Measurements from ENCODE around the gene PROB1. TPM values are rescaled to one million over a fixed set of nuclear protein-coding genes. Genes with fewer than 3 reads are reported as not detected.

PROB1 gene
- total RNA-seq, 1 experiment from 2014 or later = 1.9 TPM

DNA sequence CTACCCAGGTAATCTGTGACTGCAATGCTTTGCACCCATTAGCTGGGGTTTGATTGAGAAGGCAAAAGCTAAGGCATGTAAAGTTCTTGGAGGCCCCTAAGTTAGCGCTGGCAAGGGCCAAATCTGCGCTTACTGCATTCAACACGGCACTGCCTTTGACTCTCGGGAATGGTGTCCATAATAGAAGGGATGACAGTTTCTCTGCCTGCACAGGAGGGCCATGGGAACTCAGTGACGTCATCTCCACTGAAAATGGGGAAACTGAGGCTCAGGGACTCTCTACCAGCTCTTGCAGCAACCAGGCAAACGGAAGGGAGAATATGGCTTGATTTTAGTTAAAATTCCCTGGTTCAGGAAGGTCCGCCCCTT lies 8.5 kb upstream of the PROB1 start:
- BruUV-seq (replicated peaks) = TSS peak; percentile 86
- CTCF ChIA-PET = interaction anchor here (0.6 to 0.9 kb wide), 4 partner anchors 35 to 626 kb away, joined by 3 read pairs; no protein-coding TSS in a partner anchor
- peaks cover 23% of the 10 kb centered on the region for H3K36me3 Mint-ChIP-seq (ENCODE audit: insufficient read depth, unreplicated experiment)

GRCh38 chr5:139402561-139403158 lies 7.8 kb upstream of the PROB1 start:
- peaks cover 31% of the 10 kb centered on the region for H3K4me1 Mint-ChIP-seq (ENCODE audit: low read depth, unreplicated experiment)
- H3K4me3 Mint-ChIP-seq (ENCODE audit: low read depth, unreplicated experiment) = peak overlapping the region; percentile 98
- peaks cover 23% of the 10 kb centered on the region for H3K36me3 Mint-ChIP-seq (ENCODE audit: insufficient read depth, unreplicated experiment)
- no TSS peak for BruUV-seq (replicated peaks)
- intact Hi-C loops (cut with micrococcal nuclease; ENCODE audit: unreplicated experiment) = no loop called here
- peak overlapping the region; percentile 100 for H3K27ac Mint-ChIP-seq (ENCODE audit: unreplicated experiment)
- H3K9me3 Mint-ChIP-seq (ENCODE audit: low read depth, unreplicated experiment) = no peaks in the 10 kb centered on the region
- no peaks in the 10 kb centered on the region for H3K27me3 Mint-ChIP-seq (ENCODE audit: unreplicated experiment)
- CTCF ChIA-PET = interaction anchor here (0.6 kb wide), 2 partner anchors 181 to 363 kb away, joined by 3 to 6 read pairs; no protein-coding TSS in a partner anchor
- DNase-seq = peak; percentile 54
- TF ChIP-seq, protein P1, sequence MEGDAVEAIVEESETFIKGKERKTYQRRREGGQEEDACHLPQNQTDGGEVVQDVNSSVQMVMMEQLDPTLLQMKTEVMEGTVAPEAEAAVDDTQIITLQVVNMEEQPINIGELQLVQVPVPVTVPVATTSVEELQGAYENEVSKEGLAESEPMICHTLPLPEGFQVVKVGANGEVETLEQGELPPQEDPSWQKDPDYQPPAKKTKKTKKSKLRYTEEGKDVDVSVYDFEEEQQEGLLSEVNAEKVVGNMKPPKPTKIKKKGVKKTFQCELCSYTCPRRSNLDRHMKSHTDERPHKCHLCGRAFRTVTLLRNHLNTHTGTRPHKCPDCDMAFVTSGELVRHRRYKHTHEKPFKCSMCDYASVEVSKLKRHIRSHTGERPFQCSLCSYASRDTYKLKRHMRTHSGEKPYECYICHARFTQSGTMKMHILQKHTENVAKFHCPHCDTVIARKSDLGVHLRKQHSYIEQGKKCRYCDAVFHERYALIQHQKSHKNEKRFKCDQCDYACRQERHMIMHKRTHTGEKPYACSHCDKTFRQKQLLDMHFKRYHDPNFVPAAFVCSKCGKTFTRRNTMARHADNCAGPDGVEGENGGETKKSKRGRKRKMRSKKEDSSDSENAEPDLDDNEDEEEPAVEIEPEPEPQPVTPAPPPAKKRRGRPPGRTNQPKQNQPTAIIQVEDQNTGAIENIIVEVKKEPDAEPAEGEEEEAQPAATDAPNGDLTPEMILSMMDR (IDR thresholded peaks at IDR 0.05; ENCODE audit: unreplicated experiment) = peak; percentile 63

More for the DNA sequence above, 8.5 kb upstream of the PROB1 start:
- H3K27ac Mint-ChIP-seq (ENCODE audit: unreplicated experiment) = peak overlapping the region; percentile 100
- DNase-seq = no peak
- H3K27me3 Mint-ChIP-seq (ENCODE audit: unreplicated experiment) = no peaks in the 10 kb centered on the region
- H3K9me3 Mint-ChIP-seq (ENCODE audit: low read depth, unreplicated experiment) = no peaks in the 10 kb centered on the region
- peaks cover 26% of the 10 kb centered on the region for H3K4me1 Mint-ChIP-seq (ENCODE audit: low read depth, unreplicated experiment)
- intact Hi-C loops (cut with micrococcal nuclease; ENCODE audit: unreplicated experiment) = no loop called here
- H3K4me3 Mint-ChIP-seq (ENCODE audit: low read depth, unreplicated experiment) = peak overlapping the region; percentile 98
- TF ChIP-seq, protein P1 (IDR thresholded peaks at IDR 0.05; ENCODE audit: unreplicated experiment) = no peak

- peaks cover 32% of the 10 kb centered on the region for H3K4me1 Mint-ChIP-seq (ENCODE audit: low read depth, unreplicated experiment)
- BruUV-seq (replicated peaks) = no TSS peak
- no peak overlapping the region for H3K27ac Mint-ChIP-seq (ENCODE audit: unreplicated experiment)
- no peak overlapping the region for H3K4me3 Mint-ChIP-seq (ENCODE audit: low read depth, unreplicated experiment)
- intact Hi-C loops (cut with micrococcal nuclease; ENCODE audit: unreplicated experiment) = no loop called here
- CTCF ChIA-PET = interaction anchor here (0.5 kb wide), 1 partner anchor 57 kb away, joined by 3 read pairs; no protein-coding TSS in a partner anchor
- DNase-seq = no peak
- peaks cover 23% of the 10 kb centered on the region for H3K36me3 Mint-ChIP-seq (ENCODE audit: insufficient read depth, unreplicated experiment)
- no peaks in the 10 kb centered on the region for H3K27me3 Mint-ChIP-seq (ENCODE audit: unreplicated experiment)
- TF ChIP-seq, protein P1 (IDR thresholded peaks at IDR 0.05; ENCODE audit: unreplicated experiment) = no peak
- no peaks in the 10 kb centered on the region for H3K9me3 Mint-ChIP-seq (ENCODE audit: low read depth, unreplicated experiment)
These were observed 6.6 kb upstream of the PROB1 start for GRCh38 chr5:139401546-139401945.

GRCh38 chr5:139399501-139400121 lies 4.7 kb upstream of the PROB1 start:
- CTCF ChIA-PET = no interaction called here
- intact Hi-C loops (cut with micrococcal nuclease; ENCODE audit: unreplicated experiment) = no loop called here

More at GRCh38 chr5:139399501-139400121, 4.7 kb upstream of the PROB1 start:
- Mint-ChIP-seq H3K27me3 (ENCODE audit: unreplicated experiment) (no peaks in the 10 kb centered on the region), H3K27ac (ENCODE audit: unreplicated experiment) (no peak overlapping the region), H3K4me1 (ENCODE audit: low read depth, unreplicated experiment) (peaks cover 30% of the 10 kb centered on the region), H3K36me3 (ENCODE audit: insufficient read depth, unreplicated experiment) (peaks cover 23% of the 10 kb centered on the region), H3K4me3 (ENCODE audit: low read depth, unreplicated experiment) (no peak overlapping the region), H3K9me3 (ENCODE audit: low read depth, unreplicated experiment) (no peaks in the 10 kb centered on the region)
- BruUV-seq (replicated peaks) = no TSS peak
- TF ChIP-seq, protein P1 (IDR thresholded peaks at IDR 0.05; ENCODE audit: unreplicated experiment) = no peak
- DNase-seq = no peak
